Measurements from ENCODE around the gene COMMD7.

DNA sequence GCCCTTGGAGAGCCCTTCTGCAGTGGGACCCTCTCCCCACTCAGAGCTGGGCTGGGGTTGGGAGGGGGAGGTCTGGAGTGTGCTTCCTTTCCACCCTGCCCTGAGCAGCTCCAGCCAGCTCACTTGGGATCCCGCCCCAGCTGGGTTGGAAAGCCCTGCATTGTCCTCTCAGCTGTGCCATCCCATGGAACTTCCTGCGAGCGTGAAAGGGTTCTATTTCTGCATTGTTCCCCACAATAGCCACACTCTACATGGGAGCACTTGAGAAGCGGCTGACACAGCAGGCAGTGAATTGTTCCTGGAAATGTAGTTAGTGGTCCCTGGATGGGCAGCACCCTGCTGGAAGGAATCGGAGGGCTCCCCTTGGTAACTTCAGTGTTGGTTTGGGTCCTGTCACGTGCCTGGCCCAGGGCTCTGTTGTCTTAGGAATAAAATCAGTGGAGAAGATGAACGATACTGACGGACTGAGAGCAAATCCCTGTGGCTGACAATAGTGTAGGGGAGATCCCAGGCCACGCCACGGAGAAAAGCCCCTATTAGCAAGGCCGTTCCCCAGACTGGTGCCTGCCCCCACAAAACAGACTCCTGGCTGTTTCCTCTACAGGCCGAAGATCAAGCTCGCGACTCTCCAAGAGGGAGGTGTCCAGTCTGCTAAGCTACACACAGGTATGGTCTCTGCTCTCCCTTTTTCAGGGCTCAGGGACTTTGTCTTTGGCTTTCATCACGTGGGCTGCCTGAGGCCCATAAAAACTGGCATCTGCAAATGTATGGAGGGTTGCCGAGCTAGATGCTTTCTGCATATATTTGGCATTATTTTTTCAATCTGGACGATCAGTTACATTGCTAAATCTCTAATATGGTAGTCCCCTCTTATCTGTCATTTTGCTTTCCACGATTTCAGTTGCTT lies 37.7 kb upstream of the COMMD7 start:
- TF ChIP-seq POLR2A (IDR thresholded peaks at IDR 0.05; ENCODE audit: low read depth, low read length): no peak
- TF ChIP-seq, protein P1, sequence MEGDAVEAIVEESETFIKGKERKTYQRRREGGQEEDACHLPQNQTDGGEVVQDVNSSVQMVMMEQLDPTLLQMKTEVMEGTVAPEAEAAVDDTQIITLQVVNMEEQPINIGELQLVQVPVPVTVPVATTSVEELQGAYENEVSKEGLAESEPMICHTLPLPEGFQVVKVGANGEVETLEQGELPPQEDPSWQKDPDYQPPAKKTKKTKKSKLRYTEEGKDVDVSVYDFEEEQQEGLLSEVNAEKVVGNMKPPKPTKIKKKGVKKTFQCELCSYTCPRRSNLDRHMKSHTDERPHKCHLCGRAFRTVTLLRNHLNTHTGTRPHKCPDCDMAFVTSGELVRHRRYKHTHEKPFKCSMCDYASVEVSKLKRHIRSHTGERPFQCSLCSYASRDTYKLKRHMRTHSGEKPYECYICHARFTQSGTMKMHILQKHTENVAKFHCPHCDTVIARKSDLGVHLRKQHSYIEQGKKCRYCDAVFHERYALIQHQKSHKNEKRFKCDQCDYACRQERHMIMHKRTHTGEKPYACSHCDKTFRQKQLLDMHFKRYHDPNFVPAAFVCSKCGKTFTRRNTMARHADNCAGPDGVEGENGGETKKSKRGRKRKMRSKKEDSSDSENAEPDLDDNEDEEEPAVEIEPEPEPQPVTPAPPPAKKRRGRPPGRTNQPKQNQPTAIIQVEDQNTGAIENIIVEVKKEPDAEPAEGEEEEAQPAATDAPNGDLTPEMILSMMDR (conservative IDR thresholded peaks at IDR 0.05; ENCODE audit: low read depth, low read length): no peak
- no peak for TF ChIP-seq RFX5 (IDR thresholded peaks at IDR 0.05; ENCODE audit: low read depth, low read length)
- no peak for TF ChIP-seq SMC3 (IDR thresholded peaks at IDR 0.05; ENCODE audit: low read depth, low read length)
- no peak for TF ChIP-seq MAZ (IDR thresholded peaks at IDR 0.05; ENCODE audit: borderline replicate concordance, low read depth, low read length)
- TF ChIP-seq CEBPB (IDR thresholded peaks at IDR 0.05; ENCODE audit: low read depth, low read length): no peak
- no peak for TF ChIP-seq RAD21 (IDR thresholded peaks at IDR 0.05; ENCODE audit: low read length)
- no peak for TF ChIP-seq FOS (IDR thresholded peaks at IDR 0.05; ENCODE audit: low read depth, low read length)
- TF ChIP-seq, protein P2, sequence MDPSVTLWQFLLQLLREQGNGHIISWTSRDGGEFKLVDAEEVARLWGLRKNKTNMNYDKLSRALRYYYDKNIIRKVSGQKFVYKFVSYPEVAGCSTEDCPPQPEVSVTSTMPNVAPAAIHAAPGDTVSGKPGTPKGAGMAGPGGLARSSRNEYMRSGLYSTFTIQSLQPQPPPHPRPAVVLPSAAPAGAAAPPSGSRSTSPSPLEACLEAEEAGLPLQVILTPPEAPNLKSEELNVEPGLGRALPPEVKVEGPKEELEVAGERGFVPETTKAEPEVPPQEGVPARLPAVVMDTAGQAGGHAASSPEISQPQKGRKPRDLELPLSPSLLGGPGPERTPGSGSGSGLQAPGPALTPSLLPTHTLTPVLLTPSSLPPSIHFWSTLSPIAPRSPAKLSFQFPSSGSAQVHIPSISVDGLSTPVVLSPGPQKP (IDR thresholded peaks at IDR 0.05; ENCODE audit: borderline replicate concordance, low read depth, low read length): no peak
- TF ChIP-seq MXI1 (IDR thresholded peaks at IDR 0.05; ENCODE audit: borderline replicate concordance, low read depth, low read length): no peak
- TF ChIP-seq CHD1 (IDR thresholded peaks at IDR 0.05; ENCODE audit: low read depth, low read length): no peak

Data from IMR-90 (cell line).